GM11168 (cell line): Measurements from ENCODE around the gene KIT.

ENCODE experiments used
- in situ Hi-C: fragments of 300-500 bp; cut with MboI; formaldehyde crosslinking; loops from one replicate; pipeline ENCODE4 v1.12.0; 2022; ENCODE audit warnings: low sequenced_read_pairs; ENCODE audit not compliant: unreplicated experiment

KIT gene

DNA sequence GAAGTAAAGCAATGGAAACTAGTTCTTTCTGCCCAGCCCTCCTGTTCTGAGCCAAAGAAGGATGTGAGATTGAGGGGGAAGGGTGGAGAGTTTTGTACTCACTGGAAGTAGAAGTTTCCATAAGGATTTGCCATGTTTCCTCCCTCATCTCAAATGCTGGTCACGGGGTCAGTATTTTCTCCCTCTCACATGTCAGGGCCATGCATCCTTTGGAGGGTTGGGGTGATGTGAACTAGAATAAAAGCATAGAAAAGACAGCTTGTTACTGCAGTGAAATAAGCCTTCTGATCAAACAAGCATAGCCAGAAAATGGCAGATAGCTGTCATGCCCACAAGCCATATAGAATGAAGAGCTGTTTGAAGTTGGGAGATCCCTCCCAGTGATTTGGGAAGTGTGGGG, 79.7 kb downstream of the KIT start:
- in situ Hi-C loops: no loop called here

DNA sequence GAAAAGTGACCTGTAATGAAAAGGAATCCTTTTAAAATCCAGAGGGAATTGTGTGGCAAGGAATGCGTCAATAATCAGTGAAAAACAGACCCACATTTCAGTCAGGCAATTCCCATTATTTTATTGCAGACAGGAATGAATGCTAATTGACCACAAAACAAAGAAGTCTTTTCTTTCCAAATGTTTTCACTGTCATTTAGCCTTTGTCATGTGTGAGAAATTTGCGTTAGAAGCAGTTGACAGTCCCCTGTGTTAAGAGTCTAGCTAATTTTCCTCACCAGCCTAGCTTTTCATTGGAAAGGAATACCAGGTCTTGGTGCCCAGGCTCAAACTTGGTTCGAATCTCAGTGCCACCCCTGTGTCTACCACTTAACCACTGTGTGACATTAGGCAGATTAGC, 83.4 kb downstream of the KIT start:
- in situ Hi-C loops: no loop called here

DNA sequence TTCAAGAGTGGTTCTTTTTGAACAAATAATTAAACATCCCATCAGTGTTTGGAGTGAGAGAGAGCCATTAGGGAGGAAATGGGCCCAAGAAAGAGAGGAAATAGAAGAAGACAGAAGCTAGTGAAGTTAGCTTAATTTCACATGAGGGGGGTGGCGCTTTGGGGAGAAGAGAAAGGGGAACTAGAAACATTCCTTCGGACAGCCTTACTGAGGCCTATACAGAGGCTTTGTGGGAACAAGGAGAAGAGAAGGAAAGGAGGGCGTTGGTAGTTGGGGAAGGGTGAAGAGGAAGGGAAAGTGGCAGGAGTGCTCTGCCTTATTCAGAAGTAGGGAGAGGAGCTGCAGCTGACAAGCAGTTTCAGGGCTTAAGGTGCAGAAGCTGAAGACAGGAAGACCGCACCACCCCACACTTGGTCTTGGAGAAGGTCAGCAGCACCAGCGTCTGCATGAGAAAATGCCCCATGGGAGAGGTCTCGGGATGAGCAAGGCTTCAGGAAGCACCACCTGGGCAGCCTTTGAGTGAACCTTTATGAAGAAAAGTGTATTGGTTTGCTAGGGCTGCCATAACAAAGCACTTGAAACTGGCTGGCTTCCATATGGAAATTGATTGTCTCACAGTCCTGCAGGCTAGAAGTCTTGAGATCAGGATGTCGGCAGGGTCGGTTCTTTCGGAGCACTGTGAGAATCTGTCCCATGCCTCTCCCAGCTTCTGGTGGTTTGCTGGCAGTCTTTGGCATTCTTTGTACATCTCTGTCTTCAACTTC, 85.1 kb downstream of the KIT start:
- in situ Hi-C loops: no loop called here

DNA sequence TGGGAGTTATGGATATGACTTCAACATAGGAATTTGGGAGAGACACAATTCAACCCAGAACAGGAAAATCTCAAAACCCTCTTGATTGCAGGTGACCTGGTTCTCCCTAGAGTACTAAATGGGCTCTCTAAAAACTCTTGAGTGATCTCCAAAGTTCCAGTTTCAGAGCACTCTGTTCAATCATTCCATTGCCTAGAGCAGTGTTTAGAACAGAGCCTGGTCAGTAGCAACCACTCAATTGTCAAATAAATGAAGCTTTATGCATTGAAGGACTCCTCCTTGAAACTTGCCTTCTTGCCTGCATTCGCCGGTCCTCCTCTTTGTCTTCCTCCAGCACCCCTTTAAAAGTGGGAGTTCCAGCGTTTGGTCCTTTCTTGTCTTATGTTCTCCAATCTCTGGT, 85.8 kb downstream of the KIT start:
- in situ Hi-C loops: no loop called here

DNA sequence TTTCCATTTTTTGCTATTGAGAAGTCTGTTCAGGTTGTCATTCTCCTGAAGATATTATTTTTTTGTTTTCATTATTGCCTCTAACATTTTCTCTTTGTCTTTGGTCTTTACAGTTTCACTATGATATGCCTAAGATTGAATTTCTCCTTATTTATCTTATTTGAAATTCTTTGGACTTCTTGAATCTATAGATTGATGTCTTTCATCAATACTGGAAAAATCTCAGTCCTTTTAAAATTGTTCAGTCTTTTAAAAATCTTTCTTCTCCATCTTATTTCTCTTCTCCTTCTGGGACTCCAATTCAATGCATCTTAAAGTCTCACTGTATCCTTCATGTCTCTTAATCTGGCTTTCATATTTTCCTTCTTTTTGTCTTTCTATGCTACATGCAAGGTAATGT, 86.7 kb downstream of the KIT start:
- in situ Hi-C loops: no loop called here

DNA sequence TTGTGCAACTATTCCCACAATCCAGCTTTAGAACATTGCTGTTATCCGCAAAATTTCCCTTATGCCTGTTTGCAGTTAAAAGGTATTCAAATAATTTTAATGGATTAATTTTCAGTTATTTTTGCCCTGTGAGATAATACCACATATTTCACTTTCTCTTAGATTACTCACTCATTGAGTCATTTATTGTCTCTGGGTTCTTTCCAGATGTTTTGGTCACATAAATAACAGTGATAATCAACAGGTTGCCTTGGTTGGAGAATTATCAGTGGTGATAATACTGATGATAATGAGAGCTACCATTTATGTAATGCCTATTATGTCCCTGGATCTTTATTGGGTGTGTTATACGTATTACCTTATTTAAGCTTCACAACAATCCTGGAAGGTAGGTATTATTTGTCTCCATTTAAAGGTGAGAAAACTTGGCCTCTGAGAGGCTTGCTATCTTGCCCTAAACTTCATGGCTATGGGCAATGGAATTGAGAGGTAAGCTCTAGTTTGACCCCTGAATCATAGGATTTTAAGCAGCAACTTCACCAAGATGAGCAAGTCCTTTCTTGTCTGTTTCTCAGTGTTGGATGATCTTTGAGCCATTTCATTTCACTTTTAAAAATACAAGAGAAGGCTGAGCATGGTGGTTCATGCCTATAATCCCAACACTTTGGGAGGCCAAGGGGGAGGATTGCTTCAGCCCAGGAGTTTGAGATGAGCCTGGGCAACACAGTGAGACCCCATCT, 87.4 kb downstream of the KIT start:
- in situ Hi-C loops: no loop called here

DNA sequence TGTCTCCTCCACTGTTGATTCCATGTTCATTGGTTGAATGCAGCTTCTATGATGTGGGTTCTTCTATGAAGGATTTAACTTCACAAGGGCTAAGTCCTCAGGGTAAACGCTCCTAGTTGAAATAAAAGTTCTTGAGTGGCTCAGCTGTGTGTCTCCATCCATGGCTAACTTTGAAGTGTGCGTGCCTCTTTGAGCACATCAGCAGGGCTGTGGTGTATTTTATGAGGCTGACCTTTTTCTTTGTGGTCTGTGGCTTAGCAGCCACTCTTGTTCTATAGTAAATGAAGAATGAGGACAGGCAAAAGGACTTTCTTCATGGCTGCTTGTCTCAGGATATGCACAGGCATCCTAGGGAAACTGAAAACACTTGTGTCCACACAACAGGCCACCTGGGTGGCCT, 88.5 kb downstream of the KIT start:
- in situ Hi-C loops: no loop called here

DNA sequence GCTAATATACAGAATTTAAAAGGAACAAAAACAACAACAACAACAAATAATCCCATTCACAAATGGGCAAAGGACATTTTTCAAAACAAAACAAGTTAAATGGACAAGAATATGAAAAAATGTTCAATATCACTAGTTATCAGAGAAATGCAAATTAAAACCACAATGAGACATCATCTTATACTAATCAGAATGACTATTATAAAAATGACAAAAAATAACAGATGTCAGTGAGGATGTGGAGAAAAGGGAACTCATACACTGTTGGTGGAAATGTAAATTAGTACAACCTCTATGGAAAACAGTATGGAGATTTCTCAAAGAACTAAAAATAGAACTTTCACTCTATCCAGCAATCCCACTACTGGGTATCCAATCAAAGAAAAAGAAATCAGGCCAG, 92.6 kb downstream of the KIT start:
- in situ Hi-C loops: no loop called here

DNA sequence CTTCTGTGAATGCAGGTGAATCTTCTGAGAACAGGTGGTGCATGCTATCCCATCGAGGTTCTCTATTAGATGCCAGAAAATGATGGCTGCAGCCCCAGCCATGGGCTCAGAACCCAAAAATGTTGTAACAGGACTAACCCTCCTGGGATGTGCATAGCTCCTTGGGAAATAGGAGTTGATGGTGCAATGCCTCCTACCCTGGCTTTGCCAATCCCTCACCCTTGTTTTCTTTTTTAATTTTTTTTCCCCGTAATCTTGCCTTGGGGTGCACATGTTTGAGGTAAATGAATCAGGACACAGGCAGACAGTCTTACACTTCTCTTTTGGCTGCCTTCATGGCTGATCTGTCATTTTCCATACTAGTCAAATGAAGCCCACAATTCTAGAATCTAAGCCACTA, 96.6 kb downstream of the KIT start:
- in situ Hi-C loops: no loop called here

DNA sequence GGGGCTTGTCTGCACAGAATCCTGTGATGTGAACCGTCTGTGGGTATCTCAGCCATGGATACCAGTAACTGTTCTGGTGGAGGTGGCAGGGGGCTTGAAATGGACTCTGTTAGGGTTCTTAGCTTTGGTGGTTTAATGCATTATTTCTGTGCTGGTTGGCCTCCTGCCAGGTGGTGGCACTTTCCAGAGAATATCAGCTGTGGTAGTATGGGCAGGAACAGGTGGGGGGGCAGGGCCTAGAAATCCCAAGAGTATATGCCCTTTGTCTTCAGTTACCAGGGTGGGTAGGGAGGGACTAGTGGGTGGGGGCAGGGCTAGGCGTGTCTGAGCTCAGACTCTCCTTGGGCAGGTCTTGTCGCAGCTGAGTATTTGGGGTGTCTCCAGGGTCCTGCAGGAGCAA, 106.7 kb downstream of the KIT start:
- in situ Hi-C loops: no loop called here

DNA sequence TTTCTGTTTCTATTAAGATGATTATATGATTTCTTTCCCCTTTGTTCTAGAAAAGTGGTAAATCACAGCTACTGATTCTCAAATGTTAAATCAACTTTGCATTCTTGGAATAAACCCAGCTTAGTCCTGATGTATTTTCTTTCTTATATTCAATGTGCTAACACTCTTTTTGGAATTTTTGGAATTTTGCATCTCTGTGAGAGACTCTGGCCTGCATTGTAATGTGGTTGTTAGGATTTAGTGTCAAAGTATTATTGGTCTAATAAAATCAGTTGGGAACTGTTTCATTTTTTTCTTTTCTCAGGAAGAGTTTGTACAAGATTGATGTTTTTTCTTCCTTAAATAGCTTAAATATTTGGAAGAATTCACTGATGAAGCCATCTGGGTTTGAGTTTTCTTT, 109.6 kb downstream of the KIT start:
- in situ Hi-C loops: no loop called here

DNA sequence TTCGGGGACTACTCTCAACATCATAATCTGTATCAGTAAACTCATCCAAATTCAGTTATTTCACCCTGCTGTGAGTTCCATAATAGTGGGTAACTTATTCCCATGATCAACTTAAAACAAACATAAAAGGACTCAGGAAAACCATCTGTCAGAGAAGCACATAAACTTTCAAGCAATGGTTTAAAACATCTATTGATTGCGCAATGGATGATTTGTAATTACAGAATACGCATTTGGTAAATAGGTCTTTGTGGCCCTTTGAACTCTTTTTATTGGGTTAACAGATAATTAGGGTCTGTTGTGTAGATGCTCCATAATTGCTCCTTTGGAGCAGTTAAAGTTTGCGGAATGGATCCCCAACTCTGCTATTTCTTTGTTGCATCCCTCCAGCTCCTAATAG, 115.3 kb downstream of the KIT start:
- in situ Hi-C loops: no loop called here

DNA sequence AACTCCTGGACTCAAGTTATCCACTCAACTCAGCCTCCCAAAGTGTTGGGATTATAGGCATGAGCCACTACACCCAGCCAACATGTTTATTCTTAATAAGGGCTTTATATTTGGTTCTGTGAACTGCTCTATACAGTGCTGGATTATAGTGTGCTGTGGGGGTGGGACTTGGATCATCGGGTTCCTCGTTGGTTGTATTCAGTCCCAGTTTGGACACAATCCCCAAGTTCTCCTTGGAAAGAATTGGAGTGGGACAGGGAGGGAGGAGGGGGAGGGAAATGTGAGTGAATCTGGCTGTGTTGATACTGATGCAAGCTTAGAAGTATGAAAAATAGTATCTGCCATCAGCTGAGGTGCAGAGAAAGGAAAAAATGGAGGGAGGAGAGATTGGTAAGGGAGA, 121.3 kb downstream of the KIT start:
- in situ Hi-C loops: no loop called here

DNA sequence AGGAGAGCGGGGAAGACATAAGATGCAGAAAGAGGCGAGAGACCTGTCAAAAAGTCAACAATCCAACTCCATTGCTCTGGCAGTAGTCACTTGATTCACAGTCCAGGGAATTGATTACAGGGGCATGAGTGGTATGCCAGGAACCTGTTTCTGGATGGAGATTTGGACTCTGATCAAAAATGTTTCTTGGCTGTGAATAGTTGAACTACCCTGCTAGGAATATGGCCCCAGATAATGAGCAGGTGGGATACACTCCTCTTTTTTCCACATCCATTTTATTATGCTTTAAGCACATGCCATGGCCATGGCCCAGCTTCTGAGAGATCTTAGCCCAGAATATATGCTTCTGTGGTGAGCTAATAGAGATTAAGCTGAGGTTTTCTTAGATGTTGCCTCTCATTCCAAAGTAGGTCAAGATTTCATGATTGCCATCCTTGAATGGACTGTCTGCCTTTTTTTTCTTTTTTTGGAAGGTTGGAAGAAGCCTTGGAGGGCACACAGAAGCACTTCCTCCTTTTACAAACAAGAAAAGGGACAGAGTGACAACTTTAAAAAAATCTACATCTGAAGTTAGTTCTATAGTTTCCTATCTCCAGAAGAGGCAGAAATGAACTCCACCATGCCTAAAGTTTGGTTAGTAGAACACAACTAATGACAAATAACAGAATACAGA, 121.9 kb downstream of the KIT start:
- in situ Hi-C loops: no loop called here

DNA sequence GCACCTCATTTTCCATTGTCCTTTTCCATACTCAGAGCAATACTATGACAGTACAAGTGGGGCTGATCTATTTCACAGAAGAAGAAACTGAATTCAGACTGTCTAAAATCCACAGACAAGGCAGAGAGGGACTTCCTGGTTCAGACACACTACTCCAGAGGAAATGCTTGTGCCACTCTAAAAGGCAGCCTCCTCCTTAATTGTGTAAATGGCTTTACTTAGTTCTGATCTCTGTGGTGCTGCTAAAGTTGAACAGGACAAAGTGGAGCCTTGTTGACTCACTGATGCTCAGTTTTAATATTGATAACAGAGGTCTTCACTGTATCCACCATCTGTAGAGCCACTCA, 122.4 kb downstream of the KIT start:
- in situ Hi-C loops: no loop called here

DNA sequence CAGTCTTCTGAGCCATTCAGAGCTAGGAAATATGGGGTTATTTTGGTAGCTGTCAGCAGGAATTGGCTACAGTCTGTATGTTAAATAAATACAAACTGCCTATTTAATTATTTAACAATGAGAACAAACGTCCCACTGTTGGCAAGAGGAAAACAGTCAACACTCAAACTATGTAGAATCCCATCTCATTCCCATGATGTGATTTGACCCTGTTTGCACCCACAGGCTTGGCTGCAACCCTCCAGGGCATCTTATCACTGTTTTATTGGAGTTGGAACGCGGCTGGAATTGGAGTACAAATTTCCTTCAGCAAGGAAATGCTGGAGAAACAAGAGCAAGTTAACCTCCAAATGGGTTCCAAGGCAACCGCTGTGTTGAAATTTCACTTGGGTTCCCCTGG, 124.0 kb downstream of the KIT start:
- in situ Hi-C loops: no loop called here

DNA sequence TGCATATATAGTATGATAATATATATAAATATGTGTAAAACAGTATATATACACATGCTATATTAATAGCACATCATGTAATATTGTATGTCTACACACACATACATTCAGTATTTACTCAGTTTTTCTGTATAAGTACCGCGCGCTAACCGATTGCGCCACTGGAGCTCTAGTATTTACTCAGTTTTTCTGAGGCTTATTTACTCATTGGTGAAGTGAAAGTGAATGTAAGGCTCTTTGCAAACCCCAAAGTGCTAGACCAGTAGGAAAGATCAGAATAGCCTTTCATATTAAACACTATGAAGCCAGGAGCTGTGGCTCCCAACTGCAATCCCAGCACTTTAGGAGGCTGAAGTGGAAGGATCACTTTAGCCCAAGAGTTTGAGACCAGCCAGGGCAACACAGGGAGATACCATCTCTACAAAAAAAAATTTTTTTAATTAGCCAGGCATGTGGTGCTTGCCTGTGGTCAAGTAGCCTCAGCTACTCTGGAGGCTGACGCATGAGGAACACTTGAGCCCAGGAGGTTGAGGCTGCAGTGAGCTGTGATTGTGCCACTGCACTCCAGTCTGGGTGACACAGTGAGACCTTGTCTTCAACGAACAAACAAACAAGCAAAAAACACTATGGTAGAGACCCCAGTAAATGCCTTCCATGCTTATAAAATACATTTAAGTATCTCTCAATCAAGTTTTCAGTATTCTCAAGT, 125.8 kb downstream of the KIT start:
- in situ Hi-C loops: no loop called here

DNA sequence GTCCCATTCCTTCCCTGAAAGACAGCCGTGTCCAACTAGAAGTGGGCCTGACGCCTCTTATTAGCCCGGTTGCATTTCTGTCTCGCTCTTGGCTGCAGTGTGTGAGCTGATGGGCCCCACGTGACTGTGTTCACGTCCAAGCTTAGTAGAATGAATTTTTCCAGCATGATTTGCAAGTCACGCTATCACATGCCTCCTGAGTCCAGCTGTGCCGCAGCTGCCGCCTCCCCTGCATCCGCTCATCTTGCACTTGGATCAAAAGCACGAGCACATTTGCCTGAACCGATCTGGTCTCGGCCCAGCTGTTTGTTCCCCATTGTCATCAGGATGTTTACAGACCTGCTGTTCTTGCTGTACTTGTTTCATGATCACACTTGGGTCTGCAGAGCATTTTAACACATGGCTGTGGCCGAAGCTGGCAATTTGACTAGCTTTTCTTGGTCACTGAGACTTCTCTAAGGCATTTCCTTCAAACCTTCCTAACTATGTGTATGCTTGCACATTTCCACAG, 126.5 kb downstream of the KIT start:
- in situ Hi-C loops: no loop called here
